GM21390 (cell line): ENCODE measurements around the gene CD163.
"Not testable (repeated sequence)": the region's sequence is repeated elsewhere in the genome, so short reads cannot be mapped to it uniquely, and the experiment has no call there.

Experiments used
- ATAC-seq: cut with Tn5 transposase; IDR thresholded peaks from one replicate; pipeline ENCODE4 v1.9.1; 2021; ENCODE audit not compliant: unreplicated experiment

Gene CD163

GRCh38 chr12:7451756-7452155 is 51.8 kb downstream of the CD163 start:
- ATAC-seq: no peak

- no peak for ATAC-seq
Observed at GRCh38 chr12:7450667-7451066, 52.9 kb downstream of the CD163 start.

DNA sequence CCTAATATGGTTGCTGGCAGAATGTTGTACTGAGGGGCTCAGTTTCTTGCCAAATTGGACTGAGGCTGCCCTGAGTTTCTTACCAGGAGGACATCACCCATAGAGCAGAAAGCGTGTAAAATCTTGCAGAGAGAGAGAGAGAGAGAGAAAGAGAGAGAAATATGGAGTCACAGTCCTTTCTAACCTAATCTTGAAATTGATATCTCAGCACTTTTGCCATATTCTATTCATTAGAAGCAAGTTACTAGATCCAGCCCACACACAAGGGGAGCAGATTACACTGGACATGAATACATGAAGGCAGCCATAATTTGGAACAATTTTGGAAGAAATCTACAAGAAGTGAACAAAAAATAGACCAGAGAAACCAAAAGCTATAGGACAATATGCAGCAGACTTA is 55.5 kb downstream of the CD163 start:
- ATAC-seq: no peak

GRCh38 chr12:7444537-7444936 is 59.0 kb downstream of the CD163 start:
- ATAC-seq: no peak

DNA sequence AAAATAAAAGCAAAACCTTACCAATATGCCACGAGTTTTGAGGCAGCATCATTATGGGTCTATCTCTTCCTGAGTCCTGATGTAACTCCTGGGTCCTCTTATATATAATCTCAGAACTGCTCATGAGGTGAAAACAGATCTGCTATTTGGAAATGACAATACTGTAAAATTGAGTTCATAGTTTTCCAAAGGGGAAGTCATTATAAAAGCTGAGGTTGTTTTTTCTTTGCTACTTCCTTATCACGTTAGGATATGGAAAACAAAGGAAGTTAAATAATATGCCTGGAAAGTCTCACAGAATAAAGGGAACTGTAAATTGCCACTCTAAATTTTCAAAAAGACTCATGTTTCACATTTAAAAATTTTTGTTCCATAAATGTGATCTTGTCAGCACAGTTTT is 59.5 kb downstream of the CD163 start, which contains the start of gene CD163L1:
TSS of gene CD163L1 (minus strand) at position 78 of the 400 bp plus-strand sequence. CDS start at position 52, 26 bp downstream.
- no peak for ATAC-seq

DNA sequence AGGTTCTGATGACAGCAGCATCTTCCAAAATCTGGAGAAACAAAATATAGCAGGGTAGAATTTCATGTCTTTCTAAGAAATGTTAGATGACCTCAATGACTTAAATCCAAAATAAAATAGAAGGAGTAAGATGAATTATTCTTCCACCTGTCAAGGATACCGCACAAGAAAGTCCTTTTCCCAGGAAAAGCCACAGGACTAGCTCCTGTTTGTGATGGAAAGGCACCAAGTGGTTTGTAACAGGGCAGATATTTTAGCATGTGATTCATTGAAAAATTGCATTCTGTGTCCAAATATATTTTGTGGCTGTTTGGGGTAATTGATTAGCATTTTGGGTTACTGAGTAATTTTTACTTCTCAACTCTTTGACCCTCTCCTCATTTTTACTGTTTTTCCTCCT is 62.4 kb downstream of the CD163 start:
- ATAC-seq: no peak

- no peak for ATAC-seq
Observed at GRCh38 chr12:7439579-7440505, 63.7 kb downstream of the CD163 start.

GRCh38 chr12:7438291-7438995 is 65.1 kb downstream of the CD163 start:
- ATAC-seq: not testable (repeated sequence)

DNA sequence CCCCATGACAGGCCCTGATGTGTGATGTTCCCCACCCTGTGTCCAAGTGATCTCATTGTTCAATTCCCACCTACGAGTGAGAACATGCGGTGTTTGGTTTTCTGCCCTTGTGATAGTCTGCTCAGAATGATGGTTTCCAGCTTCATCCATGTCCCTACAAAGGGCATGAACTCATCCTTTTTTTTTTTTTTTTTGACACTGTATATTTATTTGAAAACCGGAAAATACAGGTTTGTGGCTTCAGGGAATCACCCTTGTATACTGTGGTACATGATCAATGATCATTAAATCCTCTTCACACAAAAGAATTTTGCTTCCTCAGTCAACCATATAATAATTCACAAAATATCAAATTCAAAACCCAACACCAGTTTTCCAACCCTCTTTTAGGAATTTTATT is 66.1 kb downstream of the CD163 start:
- ATAC-seq: not testable (repeated sequence)

DNA sequence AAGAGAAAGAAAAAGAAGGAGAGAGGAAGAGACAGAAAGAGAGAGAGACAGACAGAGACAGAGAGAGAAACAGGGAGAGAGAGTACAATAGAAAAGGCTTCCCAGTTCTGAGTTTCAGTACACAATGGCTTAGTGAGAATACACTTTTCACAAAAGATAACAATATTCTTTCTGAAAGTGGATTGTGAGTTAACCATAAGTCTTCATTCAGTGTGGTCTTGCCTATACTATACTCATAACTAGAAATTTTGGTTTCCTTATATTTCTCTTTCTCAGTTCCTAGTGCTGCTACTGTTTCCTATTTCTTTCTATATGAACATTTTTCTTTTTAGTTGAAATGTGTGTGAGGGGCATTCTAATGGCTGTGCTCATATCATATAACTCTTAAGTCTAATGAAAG is 68.9 kb downstream of the CD163 start:
- ATAC-seq: no peak

- ATAC-seq: no peak
Observed at GRCh38 chr12:7433276-7433822, 70.2 kb downstream of the CD163 start.

GRCh38 chr12:7431993-7432685 is 71.4 kb downstream of the CD163 start:
- no peak for ATAC-seq
